Measurements from ENCODE around the gene CUL4A. TPM values are rescaled to one million over a fixed set of nuclear protein-coding genes. Genes with fewer than 3 reads are reported as not detected.

CUL4A gene
- total and polyA plus RNA-seq, 2 experiments from 2014 or later: 67.3 to 197 TPM

DNA sequence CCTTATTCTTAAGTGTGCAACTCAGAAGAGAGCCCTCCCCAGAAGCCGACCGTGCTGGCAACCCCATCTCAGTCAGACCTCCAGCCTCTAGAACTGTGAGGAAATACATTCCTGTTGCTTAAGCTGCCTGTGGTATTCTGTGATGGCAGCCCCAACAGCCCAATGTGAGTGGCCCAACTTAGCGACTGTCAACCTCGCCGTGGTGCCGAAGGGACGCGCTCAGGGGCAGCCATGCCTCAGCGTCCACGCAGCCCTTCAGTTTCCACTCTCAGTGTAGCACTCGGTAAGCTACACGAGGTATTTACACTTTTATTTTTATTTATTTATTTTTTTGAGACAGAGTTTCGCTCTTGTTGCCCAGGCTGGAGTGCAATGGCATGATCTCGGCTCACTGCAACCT, 32.6 kb upstream of the CUL4A start:
- in situ Hi-C loops (cut with MboI): no loop called here
- Histone ChIP-seq H3K27me3 (replicated peaks; ENCODE audit: insufficient read depth) (no peaks in the 10 kb centered on the region), H3K4me1 (ENCODE audit: insufficient read depth) (peaks cover 19% of the 10 kb centered on the region), H3K4me3 (no peak overlapping the region), H3K9ac (no peak overlapping the region), H3K9me2 (ENCODE audit: insufficient read depth) (no peaks in the 10 kb centered on the region), H2AFZ (no peak overlapping the region), H3K79me2 (ENCODE audit: insufficient read depth) (0 out of 2 replicates have a peak, but pooled peaks cover 4% of the 10 kb centered on the region), H3K27ac (no peak overlapping the region), H3K36me3 (ENCODE audit: low read depth) (peaks cover 45% of the 10 kb centered on the region), H3K9me3 (ENCODE audit: low read depth) (no peaks in the 10 kb centered on the region), H3K4me2 (ENCODE audit: unreplicated experiment) (no peak overlapping the region), H4K20me1 (ENCODE audit: insufficient read depth) (no peaks in the 10 kb centered on the region), H3F3A (ENCODE audit: insufficient read depth) (peaks cover 12% of the 10 kb centered on the region)
- DNase-seq: no peak
- no peak for TF ChIP-seq EZH2 (IDR thresholded peaks at IDR 0.05; ENCODE audit: insufficient read depth, poor library complexity, severe bottlenecking)
- no peak for TF ChIP-seq EZH2phosphoT487 (IDR thresholded peaks at IDR 0.05; ENCODE audit: insufficient read depth, low read depth)
- 95 to 97% methylated on average over 14 of the region's 14 CpGs for WGBS, 2 experiments (ENCODE audit: low coverage in 1 of 2, low lambda C conversion rate in 2 of 2, missing lambda C conversion rate in 2 of 2)

DNA sequence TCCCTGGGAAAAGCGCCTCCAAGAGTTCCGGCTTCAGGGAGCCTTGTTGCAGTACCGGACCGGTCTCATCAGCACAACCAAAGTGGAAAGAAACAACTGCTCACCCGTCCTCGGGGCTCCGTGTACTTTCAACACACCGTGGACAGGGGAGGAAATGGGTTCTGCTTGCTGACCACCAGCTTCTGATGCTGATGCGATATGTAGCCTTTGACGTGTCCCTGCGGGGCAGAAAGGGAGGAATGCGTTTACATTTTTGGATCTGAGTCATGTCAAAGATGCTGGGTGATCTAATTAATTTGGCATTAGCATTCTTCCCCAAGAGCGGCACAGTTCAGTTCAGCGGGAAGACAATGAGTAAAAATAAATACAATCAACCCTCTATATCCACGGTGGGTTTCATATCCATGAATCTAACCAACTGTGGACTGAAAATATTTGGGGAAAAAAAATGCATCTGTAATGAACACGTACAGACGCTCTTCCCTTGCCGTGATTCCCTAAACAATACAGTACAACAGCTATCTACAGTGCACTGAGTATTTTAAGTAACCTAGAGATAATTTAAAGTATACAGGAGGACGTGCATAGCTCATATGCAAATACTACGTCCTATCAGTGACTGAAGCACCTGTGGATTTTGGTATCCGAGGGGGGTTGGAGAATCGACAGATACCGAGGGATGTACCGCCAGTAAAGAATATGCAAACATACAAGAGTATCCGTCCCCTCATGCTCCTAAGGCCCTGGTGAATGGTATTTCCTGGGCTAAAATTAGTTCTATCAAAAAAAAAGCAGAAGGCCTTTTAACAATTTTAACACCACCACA, 31.1 kb upstream of the CUL4A start:
- WGBS, 2 experiments (ENCODE audit: low coverage in 1 of 2, low lambda C conversion rate in 2 of 2, missing lambda C conversion rate in 2 of 2): 62 to 67% methylated on average over 25 of the region's 25 CpGs
- peak overlapping the region; percentile 76 for H3K27ac ChIP-seq
- H4K20me1 ChIP-seq (ENCODE audit: insufficient read depth): no peaks in the 10 kb centered on the region
- H2AFZ ChIP-seq: peak overlapping the region; percentile 11; the same call in 1 of the 2 replicates
- in situ Hi-C loops (cut with MboI): no loop called here
- peaks cover 53% of the 10 kb centered on the region for H3K36me3 ChIP-seq (ENCODE audit: low read depth)
- peaks cover 12% of the 10 kb centered on the region for H3F3A ChIP-seq (ENCODE audit: insufficient read depth)
- H3K27me3 ChIP-seq (replicated peaks; ENCODE audit: insufficient read depth): no peaks in the 10 kb centered on the region
- no peaks in the 10 kb centered on the region for H3K9me2 ChIP-seq (ENCODE audit: insufficient read depth)
- no peak overlapping the region for H3K4me3 ChIP-seq
- H3K4me2 ChIP-seq (ENCODE audit: unreplicated experiment): peak overlapping the region; percentile 7
- TF ChIP-seq EZH2 (IDR thresholded peaks at IDR 0.05; ENCODE audit: insufficient read depth, poor library complexity, severe bottlenecking): no peak
- no peak for TF ChIP-seq EZH2phosphoT487 (IDR thresholded peaks at IDR 0.05; ENCODE audit: insufficient read depth, low read depth)
- H3K79me2 ChIP-seq (ENCODE audit: insufficient read depth): peaks cover 16% of the 10 kb centered on the region
- H3K4me1 ChIP-seq (ENCODE audit: insufficient read depth): peaks cover 19% of the 10 kb centered on the region
- peak overlapping the region; percentile 54 for H3K9ac ChIP-seq
- no peaks in the 10 kb centered on the region for H3K9me3 ChIP-seq (ENCODE audit: low read depth)
- DNase-seq: peak; percentile 85

DNA sequence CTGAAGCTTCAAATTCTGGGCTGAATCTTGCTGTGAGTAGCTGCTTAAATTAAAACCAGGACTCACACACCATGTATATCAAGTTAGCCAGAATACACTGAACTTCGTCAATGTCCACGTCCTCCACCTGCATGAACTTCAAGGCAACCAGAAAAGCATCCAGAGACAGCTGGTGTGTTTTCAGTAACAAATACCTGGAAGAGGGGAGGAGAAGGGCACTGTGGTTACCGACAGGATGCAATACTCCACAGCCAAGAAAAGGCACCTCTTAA, 30.6 kb upstream of the CUL4A start:
- H3K4me2 ChIP-seq (ENCODE audit: unreplicated experiment): no peak overlapping the region
- H3K9ac ChIP-seq: peak overlapping the region; percentile 14; the same call in 1 of the 2 replicates

DNA sequence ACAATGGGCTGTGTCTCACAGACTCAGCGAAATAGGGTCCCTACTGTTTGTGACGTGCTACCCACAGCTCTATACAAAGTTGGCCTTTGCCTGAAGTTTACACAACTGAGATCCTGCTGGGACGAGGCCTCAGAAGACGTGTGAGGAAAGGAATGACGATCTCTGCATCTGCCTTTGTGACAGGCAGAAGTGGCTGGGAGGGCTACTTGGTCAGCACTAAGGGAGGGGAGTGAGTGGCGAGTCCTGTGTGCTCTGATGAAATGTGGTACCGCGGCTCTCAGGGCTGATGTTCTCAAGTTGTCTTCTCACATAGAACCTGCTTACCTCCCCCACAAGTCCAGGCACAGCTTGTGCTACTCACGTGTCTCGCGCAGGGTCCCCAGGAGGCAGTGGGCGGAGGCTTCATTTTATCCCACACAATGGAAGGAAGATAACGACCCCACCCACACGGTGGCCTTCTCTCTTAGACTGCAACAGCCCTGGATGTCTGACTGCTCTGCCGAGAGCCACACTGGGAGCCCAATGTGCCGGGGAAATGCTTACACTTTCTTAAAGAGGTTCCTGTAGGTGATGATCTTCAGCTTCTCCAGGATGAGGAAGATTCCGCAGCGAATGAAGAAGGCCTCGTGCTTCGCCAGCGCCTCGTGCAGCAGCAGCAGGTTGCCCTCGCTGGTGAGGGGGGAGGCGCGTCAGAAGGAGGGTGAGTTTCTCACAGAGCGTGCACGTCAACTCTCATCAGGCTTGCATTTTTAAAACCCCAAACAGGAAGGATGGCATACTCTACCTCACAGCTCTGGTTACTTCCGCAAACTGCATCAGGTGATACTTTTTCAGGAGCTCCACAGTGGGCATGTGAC, 29.8 kb upstream of the CUL4A start:
- peaks cover 29% of the 10 kb centered on the region for H3K79me2 ChIP-seq (ENCODE audit: insufficient read depth)
- H3K9ac ChIP-seq: no peak overlapping the region; the same call in 1 of the 2 replicates
- H3K4me3 ChIP-seq: no peak overlapping the region
- DNase-seq: no peak
- no peaks in the 10 kb centered on the region for H4K20me1 ChIP-seq (ENCODE audit: insufficient read depth)
- no peaks in the 10 kb centered on the region for H3K9me3 ChIP-seq (ENCODE audit: low read depth)
- H3K36me3 ChIP-seq (ENCODE audit: low read depth): peaks cover 64% of the 10 kb centered on the region
- peaks cover 12% of the 10 kb centered on the region for H3F3A ChIP-seq (ENCODE audit: insufficient read depth)
- no peaks in the 10 kb centered on the region for H3K27me3 ChIP-seq (replicated peaks; ENCODE audit: insufficient read depth)
- no peak overlapping the region for H3K4me2 ChIP-seq (ENCODE audit: unreplicated experiment)
- 90 to 95% methylated on average over 28 of the region's 28 CpGs for WGBS, 2 experiments (ENCODE audit: low coverage in 1 of 2, low lambda C conversion rate in 2 of 2, missing lambda C conversion rate in 2 of 2)
- H3K9me2 ChIP-seq (ENCODE audit: insufficient read depth): no peaks in the 10 kb centered on the region
- H3K27ac ChIP-seq: peak overlapping the region; percentile 76
- H2AFZ ChIP-seq: no peak overlapping the region
- in situ Hi-C loops (cut with MboI): no loop called here
- peaks cover 19% of the 10 kb centered on the region for H3K4me1 ChIP-seq (ENCODE audit: insufficient read depth)
- TF ChIP-seq EZH2phosphoT487 (IDR thresholded peaks at IDR 0.05; ENCODE audit: insufficient read depth, low read depth): no peak
- TF ChIP-seq EZH2 (IDR thresholded peaks at IDR 0.05; ENCODE audit: insufficient read depth, poor library complexity, severe bottlenecking): no peak

More for the DNA sequence above, 30.6 kb upstream of the CUL4A start:
- peak overlapping the region; percentile 76 for H3K27ac ChIP-seq
- no peaks in the 10 kb centered on the region for H3K27me3 ChIP-seq (replicated peaks; ENCODE audit: insufficient read depth)
- peaks cover 59% of the 10 kb centered on the region for H3K36me3 ChIP-seq (ENCODE audit: low read depth)
- no peak overlapping the region for H2AFZ ChIP-seq
- 86 to 87% methylated on average over 3 of the region's 3 CpGs for WGBS, 2 experiments (ENCODE audit: low coverage in 1 of 2, low lambda C conversion rate in 2 of 2, missing lambda C conversion rate in 2 of 2)
- DNase-seq: no peak
- H3F3A ChIP-seq (ENCODE audit: insufficient read depth): peaks cover 12% of the 10 kb centered on the region
- in situ Hi-C loops (cut with MboI): no loop called here
- peaks cover 22% of the 10 kb centered on the region for H3K79me2 ChIP-seq (ENCODE audit: insufficient read depth)
- H3K9me3 ChIP-seq (ENCODE audit: low read depth): no peaks in the 10 kb centered on the region
- TF ChIP-seq EZH2phosphoT487 (IDR thresholded peaks at IDR 0.05; ENCODE audit: insufficient read depth, low read depth) (no peak), EZH2 (IDR thresholded peaks at IDR 0.05; ENCODE audit: insufficient read depth, poor library complexity, severe bottlenecking) (no peak)
- H3K9me2 ChIP-seq (ENCODE audit: insufficient read depth): no peaks in the 10 kb centered on the region
- peaks cover 19% of the 10 kb centered on the region for H3K4me1 ChIP-seq (ENCODE audit: insufficient read depth)
- no peak overlapping the region for H3K4me3 ChIP-seq
- H4K20me1 ChIP-seq (ENCODE audit: insufficient read depth): no peaks in the 10 kb centered on the region
